ENCODE measurements around the gene BABAM2.

GRCh38 chr2:28093308-28093707 lies 202.8 kb downstream of the BABAM2 start:
- TF ChIP-seq CTCF (IDR thresholded peaks at IDR 0.05; ENCODE audit: insufficient read depth, low read length, poor library complexity, severe bottlenecking), result no peak
- no peak for TF ChIP-seq EZH2phosphoT487 (conservative IDR thresholded peaks at IDR 0.05; ENCODE audit: low read length)

Measured in SU-DHL-6 (cell line).